ENCODE results near the gene GRAMD2A.

GRCh38 chr15:72161361-72162132 is 36.0 kb downstream of the GRAMD2A start:
- TF ChIP-seq CTCF (IDR thresholded peaks at IDR 0.05; ENCODE audit: low read length) (no peak), EZH2 (IDR thresholded peaks at IDR 0.05; ENCODE audit: borderline replicate concordance, low read length) (no peak)
